Left ventricle myocardium inferior (tissue), 1 donor: ENCODE results near the gene DUOX1. TPM values are rescaled to one million over a fixed set of nuclear protein-coding genes. Genes with fewer than 3 reads are reported as not detected.
A peak's percentile ranks its signal among the peaks of the same experiment; 100 is the strongest.

Experiments used
- DNase-seq: peaks from one replicate; pipeline ENCODE4 v3.0.0-alpha.2; 2020
- H3K27ac ChIP-seq: fragments of 200-600 bp; replicated peaks from 2 replicates; pipeline ENCODE4 v1.8.0; 2021
- H3K27me3 ChIP-seq: fragments of 200-600 bp; 2 replicates; pipeline ENCODE4 v1.8.0; 2021; ENCODE audit warnings: low read depth
- H3K36me3 ChIP-seq: fragments of 200-600 bp; 2 replicates; pipeline ENCODE4 v1.8.0; 2021
- H3K4me1 ChIP-seq: fragments of 200-600 bp; 2 replicates; pipeline ENCODE4 v1.8.0; 2021
- H3K4me3 ChIP-seq: fragments of 200-600 bp; 2 replicates; pipeline ENCODE4 v1.8.0; 2021; ENCODE audit warnings: mild to moderate bottlenecking, moderate library complexity
- H3K9me3 ChIP-seq: fragments of 200-600 bp; replicated peaks from 2 replicates; pipeline ENCODE4 v1.8.0; 2021
- intact Hi-C: fragments of 100-400 bp; cut with micrococcal nuclease; formaldehyde crosslinking; loops from one replicate; pipeline ENCODE4 v1.11.0; 2022
- total RNA-seq: library from RNA; stranded (reverse); fragmentation: NEBNext Ultra II Directional; extraction: Animal tissue kit (Norgen Biotek cat#: 25700); gene quantifications from one replicate; pipeline ENCODE4 v1.2.1, GENCODE V29; 2021
- TF ChIP-seq, protein P1 (sequence below): fragments of 200-600 bp; IDR thresholded peaks from 2 replicates; pipeline ENCODE4 v1.8.0; 2021; ENCODE audit warnings: antibody characterized with exemption, mild to moderate bottlenecking, borderline replicate concordance
- donor health status: DM: no; HTN: yes; CAD: no; lungs with severe emphysema.

DUOX1 gene
- total RNA-seq, 1 donor from 2014 or later: 0.80 TPM

DNA sequence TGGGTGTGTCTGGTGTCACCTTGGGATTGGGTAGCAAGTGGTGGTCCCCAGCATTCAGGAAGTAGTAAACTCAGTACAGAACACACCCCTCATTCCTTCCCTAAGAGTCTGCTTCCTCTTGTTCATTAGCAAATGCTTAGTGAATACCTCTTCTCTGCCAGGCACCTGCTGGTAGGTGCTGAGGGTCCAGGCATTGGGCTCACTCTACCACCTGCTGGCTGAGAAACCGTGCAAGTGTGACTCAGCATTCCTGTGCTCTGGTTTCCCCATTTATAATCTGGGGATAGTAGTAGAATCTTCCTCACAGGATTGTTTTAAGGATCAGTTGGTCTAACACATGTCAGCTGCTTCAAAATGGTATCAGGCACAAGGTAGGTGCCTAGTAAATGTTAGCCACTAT lies 53.2 kb downstream of the DUOX1 start:
- Histone ChIP-seq H3K27me3 (no peaks in the 10 kb centered on the region), H3K9me3 (no peaks in the 10 kb centered on the region), H3K27ac (no peak overlapping the region), H3K36me3 (no peaks in the 10 kb centered on the region), H3K4me1 (peaks cover 21% of the 10 kb centered on the region), H3K4me3 (no peak overlapping the region)
- intact Hi-C loops: no loop called here
- TF ChIP-seq, protein P1, sequence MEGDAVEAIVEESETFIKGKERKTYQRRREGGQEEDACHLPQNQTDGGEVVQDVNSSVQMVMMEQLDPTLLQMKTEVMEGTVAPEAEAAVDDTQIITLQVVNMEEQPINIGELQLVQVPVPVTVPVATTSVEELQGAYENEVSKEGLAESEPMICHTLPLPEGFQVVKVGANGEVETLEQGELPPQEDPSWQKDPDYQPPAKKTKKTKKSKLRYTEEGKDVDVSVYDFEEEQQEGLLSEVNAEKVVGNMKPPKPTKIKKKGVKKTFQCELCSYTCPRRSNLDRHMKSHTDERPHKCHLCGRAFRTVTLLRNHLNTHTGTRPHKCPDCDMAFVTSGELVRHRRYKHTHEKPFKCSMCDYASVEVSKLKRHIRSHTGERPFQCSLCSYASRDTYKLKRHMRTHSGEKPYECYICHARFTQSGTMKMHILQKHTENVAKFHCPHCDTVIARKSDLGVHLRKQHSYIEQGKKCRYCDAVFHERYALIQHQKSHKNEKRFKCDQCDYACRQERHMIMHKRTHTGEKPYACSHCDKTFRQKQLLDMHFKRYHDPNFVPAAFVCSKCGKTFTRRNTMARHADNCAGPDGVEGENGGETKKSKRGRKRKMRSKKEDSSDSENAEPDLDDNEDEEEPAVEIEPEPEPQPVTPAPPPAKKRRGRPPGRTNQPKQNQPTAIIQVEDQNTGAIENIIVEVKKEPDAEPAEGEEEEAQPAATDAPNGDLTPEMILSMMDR: no peak
- no peak for DNase-seq

DNA sequence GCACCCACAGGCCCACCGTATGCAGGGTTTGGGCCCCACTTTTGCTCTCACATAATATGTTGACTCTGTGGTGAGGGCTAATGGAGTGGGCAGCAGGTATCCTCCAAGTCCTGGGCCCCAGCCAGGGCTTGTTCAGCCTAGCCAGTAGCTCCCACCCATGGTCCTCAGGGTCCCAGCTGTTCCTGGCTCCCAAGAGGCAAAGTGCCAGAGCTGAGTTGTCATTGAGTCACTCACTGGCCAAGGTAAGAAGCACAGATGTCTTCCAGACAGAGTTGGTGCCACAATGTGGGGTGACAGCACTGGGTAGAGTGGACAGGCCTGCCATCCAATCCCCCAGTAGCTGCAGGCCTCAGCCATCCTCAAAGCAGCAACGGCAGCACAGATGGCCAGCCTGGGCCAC lies 53.7 kb downstream of the DUOX1 start:
- Histone ChIP-seq H3K36me3 (no peaks in the 10 kb centered on the region), H3K4me1 (peaks cover 27% of the 10 kb centered on the region), H3K9me3 (no peaks in the 10 kb centered on the region), H3K27ac (no peak overlapping the region), H3K27me3 (no peaks in the 10 kb centered on the region), H3K4me3 (no peak overlapping the region)
- intact Hi-C loops: no loop called here
- no peak for DNase-seq
- TF ChIP-seq, protein P1: no peak

DNA sequence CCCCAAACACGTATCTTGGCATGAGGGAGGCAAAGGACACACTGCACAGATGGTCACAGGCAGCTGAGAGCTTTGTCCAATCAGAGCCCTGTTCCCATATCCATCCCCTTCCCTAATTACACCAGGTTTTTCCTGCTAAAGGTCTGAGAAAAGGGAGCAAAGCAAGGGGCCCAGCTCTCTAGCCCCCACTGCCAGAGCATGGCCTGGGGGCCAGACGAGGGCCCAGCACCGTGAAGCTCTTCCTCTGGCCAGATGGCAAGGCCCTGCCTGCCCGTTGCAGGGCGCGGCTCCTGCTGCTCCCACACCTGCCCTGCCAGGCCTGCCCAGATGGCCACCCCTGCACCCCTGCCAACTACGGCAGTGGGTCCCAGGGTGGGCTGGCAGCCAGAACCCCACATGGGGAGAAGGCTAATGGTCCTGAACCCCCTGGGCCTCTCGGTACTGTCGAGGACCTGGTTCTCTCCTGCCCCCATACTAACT lies 54.8 kb downstream of the DUOX1 start:
- Histone ChIP-seq H3K4me1 (peaks cover 29% of the 10 kb centered on the region), H3K9me3 (no peaks in the 10 kb centered on the region), H3K27me3 (no peaks in the 10 kb centered on the region), H3K4me3 (no peak overlapping the region), H3K36me3 (no peaks in the 10 kb centered on the region), H3K27ac (no peak overlapping the region)
- no peak for DNase-seq
- intact Hi-C loops: no loop called here
- TF ChIP-seq, protein P1: no peak

DNA sequence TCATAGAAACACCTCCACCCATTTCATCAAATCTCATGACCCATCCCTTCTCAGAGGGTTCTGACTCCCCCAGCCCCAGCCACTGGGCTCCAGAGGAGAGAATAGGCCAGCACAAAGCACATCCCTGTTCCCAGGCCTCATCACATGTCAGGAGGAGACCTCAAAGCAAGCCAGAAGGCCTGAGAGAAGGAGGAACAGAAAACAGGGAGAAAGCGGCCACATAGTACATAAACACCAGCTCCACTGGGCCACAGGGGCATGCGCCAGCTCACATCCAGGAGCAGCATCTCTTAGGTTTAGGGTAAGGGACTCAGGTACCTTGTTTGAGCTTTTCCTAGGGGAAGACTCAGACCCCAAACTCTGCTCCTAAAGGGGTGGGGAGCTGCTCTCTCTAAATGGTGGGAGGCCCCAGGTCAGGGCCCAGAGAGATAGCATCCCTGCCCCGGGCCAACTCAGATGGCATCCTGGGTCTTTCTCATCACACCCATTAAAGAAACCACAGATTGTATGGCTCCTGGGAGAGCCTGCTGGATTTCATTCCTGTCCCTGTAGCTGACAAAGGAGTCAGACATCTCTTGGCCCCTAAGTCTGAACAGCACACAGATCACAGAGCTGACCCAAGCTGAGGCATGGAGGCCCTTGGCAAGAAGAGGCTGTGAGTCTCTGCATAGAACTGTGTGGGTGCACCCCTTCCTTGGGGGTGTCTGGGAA lies 55.4 kb downstream of the DUOX1 start:
- no peaks in the 10 kb centered on the region for H3K36me3 ChIP-seq
- intact Hi-C loops: no loop called here
- no peak overlapping the region for H3K27ac ChIP-seq
- H3K4me3 ChIP-seq: no peak overlapping the region
- H3K27me3 ChIP-seq: no peaks in the 10 kb centered on the region
- peaks cover 24% of the 10 kb centered on the region for H3K4me1 ChIP-seq
- DNase-seq: no peak
- no peaks in the 10 kb centered on the region for H3K9me3 ChIP-seq
- TF ChIP-seq, protein P1: no peak

DNA sequence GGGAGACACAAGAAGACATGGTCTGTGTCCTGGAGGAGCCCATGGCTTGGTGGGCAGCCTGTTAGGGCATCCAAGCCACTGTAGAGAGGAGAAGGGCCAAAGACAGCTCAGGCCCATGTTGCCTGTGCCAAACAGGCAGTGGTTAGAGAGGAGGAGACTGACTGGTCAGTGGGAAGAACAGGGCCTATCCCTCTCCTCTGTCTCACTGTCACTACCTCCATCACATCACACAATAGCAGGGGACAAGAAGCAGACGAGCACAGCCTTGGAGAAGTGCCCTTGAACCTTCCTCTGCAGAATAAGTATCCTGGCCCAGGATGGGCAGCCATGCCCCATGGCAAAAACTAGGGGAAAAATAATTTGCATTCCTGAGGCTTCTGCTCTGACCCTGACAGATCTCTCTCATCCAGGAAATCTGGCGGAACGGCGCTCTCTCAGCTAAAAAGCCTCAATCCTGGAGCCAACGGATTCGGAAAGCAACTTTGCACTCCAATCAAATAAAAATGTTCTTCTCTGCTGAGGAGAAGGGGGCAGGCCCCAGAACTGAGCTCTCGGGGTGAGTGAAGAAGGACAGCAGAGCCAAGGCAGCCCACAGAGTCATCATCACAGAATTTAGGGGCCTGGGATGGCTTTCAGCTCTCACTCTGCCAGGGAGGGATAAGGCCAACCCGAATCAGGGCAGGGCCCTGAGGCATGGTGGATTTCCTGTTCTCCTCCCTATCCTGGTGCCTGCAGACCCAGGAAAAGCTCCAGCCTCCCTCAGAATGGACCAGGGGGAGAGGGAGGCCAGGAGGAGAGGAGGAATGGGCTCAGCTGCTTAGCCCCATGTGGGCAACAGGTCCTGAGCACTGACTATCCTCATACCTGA lies 56.3 kb downstream of the DUOX1 start:
- TF ChIP-seq, protein P1: no peak
- DNase-seq: no peak
- H3K9me3 ChIP-seq: no peaks in the 10 kb centered on the region
- peak overlapping the region; percentile 82 for H3K4me3 ChIP-seq
- H3K27me3 ChIP-seq: no peaks in the 10 kb centered on the region
- intact Hi-C loops: no loop called here
- peak overlapping the region; percentile 78 for H3K27ac ChIP-seq
- H3K4me1 ChIP-seq: peaks cover 24% of the 10 kb centered on the region
- no peaks in the 10 kb centered on the region for H3K36me3 ChIP-seq
